ENCODE data around the gene ZBTB39.

DNA sequence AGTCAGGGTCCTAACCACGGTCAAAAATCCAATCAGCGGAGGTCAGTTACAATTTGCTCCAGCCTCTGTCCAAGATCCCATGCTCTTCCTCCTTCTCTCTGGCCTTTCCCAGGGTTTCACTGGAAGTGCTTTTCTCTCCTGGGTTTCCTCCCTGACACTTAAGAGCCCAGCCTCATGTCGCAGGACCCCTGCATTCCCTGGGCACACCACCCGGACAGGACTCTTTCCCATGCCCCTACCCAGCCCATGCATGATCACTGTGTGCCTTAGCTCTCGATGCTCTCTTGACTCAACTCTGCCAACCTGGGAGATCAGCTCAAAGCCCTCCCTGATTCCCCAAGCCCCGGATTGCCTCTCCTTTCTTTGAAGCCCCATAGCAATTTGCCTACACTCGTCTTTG, 25.4 kb upstream of the ZBTB39 start:
- no peak for TF ChIP-seq CTCF (IDR thresholded peaks at IDR 0.05; ENCODE audit: insufficient read depth, low read length, poor library complexity, severe bottlenecking)
- TF ChIP-seq EZH2phosphoT487 (conservative IDR thresholded peaks at IDR 0.05; ENCODE audit: low read length): no peak
